GM21737 (cell line): Measurements from ENCODE around the gene CGB2.
"Not testable (repeated sequence)": the region's sequence is repeated elsewhere in the genome, so short reads cannot be mapped to it uniquely, and the experiment has no call there.

Source experiments
- ATAC-seq: cut with Tn5 transposase; IDR thresholded peaks from one replicate; pipeline ENCODE4 v1.9.1; 2021; ENCODE audit warnings: mild to moderate bottlenecking, moderate library complexity; ENCODE audit not compliant: unreplicated experiment

The CGB2 gene

DNA sequence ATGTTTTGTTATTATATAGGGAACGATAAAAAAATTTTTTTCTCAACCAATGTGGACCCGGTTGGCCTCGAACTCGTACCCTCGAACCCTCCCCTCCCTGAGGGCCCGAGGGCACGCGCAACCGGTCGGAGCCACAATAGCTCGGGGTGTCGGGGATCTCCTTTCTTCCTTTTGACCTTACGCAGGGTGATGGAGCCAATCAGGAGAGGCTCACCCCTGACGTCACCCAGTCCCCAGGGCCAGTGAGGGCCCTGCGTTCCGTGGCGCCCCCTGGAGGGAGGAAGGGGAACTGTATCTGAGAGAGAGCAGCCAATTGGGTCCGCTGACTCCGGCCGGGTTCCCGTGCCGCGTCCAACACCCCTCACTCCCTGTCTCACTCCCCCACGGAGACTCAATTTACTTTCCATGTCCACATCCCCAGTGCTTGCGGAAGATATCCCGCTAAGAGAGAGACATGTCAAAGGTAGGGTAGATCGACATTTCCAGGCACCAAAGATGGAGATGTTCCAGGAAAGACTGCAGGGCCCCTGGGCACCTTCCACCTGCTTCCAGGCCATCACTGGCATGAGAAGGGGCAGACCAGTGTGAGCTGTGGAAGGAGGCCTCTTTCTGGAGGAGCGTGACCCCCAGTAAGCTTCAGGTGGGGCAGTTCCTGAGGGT is at the start of gene CGB2:
CGB2 (plus strand) TSS at position 249 of the 660 bp plus-strand sequence; CDS start at position 455, 206 bp downstream.
- not testable (repeated sequence) for ATAC-seq

- ATAC-seq: no peak
These were observed 49.4 kb upstream of the CGB2 start for GRCh38 chr19:48982280-48982679.

DNA sequence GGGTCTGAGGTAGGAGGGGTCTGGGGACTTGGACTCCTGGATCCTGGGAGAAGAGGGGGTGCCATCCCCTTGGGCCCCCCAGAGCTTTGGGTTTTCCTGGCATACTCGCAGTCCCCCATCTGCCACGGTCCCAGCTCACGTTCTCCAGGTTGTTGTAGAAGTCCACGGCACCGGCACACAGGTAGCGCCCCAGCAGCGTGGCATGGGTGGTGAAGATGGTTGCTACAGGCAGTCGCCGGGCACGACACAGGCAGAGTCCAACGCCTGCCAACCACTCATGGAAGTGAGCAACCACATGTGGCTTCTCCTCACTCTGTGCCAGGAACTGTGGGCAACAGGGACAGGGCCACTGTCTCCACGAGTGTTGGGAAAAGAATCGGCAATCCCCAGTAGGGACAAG is 46.0 kb upstream of the CGB2 start:
- no peak for ATAC-seq

- no peak for ATAC-seq
These were observed 45.5 kb upstream of the CGB2 start for GRCh38 chr19:48986211-48986610.

DNA sequence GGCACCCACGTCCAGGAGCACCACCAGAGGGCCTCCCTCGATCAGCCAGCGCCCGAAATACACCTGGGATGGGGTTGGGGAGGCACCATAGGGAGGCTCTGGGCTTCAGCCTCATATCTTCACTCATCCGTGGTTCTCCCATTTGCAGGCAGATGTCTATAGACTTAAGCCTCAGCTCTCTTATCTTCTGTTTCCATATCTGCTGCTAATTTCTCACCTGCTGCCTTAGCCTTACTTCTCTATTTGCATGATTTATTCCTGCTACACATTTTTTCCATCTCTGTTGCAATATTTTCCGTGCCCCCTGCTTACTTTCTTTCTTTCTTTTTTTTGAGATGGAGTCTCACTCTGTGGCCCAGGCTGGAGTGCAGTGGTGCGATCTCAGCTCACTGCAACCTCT is 44.4 kb upstream of the CGB2 start:
- no peak for ATAC-seq

DNA sequence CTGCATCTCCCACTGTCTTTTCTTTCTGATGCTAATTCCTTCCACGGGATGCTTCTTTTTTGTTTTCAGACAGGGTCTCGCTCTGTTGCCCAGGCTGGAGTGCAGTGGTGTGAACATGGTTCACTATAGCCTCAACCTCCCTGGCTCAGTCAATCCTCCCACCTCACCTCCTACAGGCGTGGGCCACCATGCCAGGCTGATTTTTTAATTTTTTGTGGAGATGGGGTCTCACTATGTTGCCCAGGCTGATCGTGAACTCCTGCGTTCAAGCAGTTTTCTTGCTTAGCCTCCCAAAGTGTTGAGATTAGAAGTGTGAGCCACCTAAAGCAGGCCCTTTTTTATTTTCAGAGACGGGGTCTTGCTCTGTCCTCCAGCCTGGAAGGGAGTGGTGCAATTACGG is 43.4 kb upstream of the CGB2 start:
- no peak for ATAC-seq

DNA sequence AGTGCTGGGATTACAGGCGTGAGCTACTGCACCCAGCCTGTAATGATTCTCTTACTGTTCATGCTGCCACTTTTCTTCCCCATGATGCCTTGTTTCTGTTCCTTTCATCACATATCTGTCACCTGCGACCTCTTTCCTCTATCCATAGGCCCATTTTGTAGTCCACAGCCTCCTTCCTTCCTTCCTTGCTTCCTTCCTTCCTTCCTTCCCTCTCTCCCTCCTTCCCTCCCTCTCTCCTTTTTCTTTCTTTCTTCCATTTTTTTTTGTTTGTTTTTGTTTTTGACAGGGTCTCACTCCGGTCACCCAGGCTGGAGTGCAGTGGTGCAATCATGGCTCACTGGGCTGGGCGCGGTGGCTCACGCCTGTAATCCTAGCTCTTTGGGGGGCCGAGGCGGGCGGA is 42.8 kb upstream of the CGB2 start:
- no peak for ATAC-seq

GRCh38 chr19:48989701-48990291 is 41.9 kb upstream of the CGB2 start:
- ATAC-seq: no peak

DNA sequence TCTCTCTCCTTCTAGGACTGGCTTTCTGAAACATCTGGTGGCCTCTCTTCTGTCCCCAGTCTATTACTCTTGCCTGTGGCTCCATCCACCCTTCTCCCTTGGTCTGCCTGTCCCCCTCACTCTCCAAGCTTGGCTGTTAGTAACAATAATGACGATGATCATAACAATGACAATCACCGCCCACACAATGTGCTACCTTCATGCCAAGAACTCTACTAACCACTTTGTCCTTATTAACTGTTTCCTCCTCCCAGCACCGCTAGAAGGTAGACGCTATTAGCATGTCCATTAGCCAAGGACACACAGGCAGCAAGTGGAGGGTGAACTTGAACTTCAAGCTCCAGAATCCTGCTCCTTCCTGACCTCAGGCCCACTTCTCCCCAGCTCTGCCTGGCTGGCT is 41.3 kb upstream of the CGB2 start:
- ATAC-seq: no peak

DNA sequence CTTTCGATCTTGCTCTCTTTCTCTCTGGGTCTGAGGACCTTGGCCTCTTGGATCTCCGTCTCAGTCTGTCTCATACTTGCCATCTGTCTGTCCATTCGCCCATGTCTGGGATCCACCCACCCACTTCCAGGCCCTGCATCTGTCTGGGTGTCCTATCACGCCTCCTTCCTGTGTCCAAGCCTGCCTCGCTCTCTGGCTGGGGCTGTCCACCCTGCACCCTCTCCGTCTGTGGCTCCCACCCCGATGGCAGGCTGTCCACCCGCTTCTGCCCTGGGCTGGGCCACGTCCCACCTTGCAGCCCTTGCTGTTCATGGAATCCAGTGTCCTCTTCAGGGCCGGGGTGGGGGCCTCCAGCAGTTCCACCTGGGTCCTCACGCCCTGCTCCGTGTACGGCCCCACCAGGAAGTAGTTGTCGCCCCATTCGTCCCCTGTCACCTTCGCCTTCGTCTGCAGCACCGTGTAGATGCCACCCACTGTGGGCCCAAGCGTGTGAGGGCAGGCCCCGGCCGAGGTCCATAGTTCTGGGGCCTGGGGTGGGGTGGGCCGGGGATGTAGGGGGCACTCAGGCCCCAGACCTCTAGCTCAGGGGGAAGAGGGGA is 40.6 kb upstream of the CGB2 start:
- no peak for ATAC-seq

GRCh38 chr19:48991873-48992580 is 39.7 kb upstream of the CGB2 start:
- ATAC-seq: no peak

GRCh38 chr19:48992581-48993174 is 39.0 kb upstream of the CGB2 start:
- peak; percentile 9 for ATAC-seq

GRCh38 chr19:48993175-48994034 is 38.3 kb upstream of the CGB2 start, which contains the start of the genes GYS1 and RUVBL2:
TSS of gene GYS1 (minus strand) at chr19:48993309. CDS start at chr19:48993112, 197 bp downstream.
TSS of gene RUVBL2 (plus strand) at chr19:48993887. CDS start at chr19:48993912, 25 bp downstream.
- peak; percentile 81 for ATAC-seq

DNA sequence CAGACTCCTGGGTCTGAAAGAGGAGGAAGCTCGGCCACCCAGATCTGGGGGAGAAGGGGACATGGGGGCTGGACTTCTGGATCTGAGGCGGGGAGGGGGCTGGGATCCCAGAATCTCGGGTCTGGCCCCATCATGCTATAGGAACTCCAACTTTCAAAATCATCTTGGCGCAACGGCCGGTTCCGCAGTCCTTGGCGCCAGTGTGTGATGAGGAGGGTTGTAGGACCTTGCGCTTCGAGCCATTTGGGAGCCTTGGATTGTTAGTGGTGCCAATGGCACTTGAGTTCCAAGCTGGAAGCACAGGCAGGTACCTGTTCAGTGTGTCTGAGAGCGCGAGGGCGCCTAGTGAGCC is 37.7 kb upstream of the CGB2 start:
- ATAC-seq: no peak

DNA sequence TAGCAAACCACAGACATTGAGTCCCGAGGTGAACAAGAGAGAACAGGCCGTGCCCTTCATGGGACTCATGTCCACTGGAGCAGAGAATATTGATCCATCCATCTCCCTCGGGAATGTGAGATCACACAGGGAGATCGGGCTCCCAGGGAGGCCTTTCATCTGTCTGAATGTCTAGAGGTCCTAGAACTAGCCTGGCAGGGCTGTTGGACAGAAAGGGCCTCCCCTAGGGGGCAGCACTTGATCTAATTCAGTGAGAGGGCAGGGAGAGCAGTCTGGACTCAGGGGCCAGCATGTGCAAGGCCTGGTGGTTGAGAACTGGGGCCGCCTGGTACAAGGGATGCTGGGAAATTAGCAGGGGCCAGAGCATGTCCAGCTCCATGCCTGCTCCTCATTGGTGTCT is 33.7 kb upstream of the CGB2 start:
- no peak for ATAC-seq

DNA sequence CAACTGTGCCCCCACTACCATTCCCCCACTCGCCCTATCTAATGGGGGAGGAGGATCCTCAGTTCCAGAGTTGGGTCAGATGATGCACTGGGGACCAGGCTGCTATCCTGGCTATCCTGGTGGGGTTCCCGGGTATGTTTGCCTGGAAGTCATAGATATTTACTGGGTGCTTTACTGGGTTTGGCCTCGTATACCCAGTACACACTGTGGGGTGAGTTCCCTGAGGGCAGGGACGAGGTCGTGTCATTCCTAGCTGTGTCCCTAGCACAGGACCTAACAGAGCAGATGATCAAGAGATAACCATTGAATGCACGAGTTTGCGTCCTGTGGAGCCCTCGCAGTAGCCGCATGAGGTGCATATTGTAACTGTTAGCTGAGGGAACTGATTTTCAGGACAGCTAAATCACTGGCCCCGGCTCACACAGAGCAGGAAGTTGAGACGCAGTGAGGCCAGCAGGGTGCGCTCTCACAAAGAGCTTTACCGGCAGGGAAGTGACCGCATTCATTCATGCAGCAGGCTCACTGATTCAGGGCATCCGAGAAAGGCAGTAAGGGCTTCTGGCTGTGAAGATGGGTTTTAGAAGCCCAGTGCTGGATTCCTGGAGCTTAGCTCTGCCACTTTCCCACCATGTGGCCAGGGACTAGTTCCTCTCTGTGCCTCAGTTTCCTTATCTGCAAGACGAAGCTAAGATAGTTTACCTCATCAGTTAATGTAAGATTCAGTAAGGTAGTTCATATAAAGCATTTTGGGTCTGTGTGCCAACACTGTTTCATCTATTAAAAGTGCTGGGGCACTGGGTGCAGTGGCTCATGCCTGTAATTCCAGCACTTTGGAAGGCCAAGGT is 32.0 kb upstream of the CGB2 start:
- ATAC-seq: no peak

GRCh38 chr19:49004133-49004532 is 27.6 kb upstream of the CGB2 start:
- ATAC-seq: no peak

GRCh38 chr19:49004964-49005614 is 26.6 kb upstream of the CGB2 start:
- ATAC-seq: no peak

- ATAC-seq: no peak
These were observed 24.8 kb upstream of the CGB2 start for GRCh38 chr19:49006905-49007304.
